Liver (tissue), 9 donors: ENCODE data around the gene JMJD6. TPM values are rescaled to one million over a fixed set of nuclear protein-coding genes. Genes with fewer than 3 reads are reported as not detected.

ENCODE experiments used
- DNase-seq: peaks from one replicate; pipeline ENCODE4 v3.0.0-alpha.2; 2017; ENCODE audit warnings: low spot score
- H3K27ac ChIP-seq, 2 donors: one replicate each; pipeline ENCODE4 v1.7.0; 2013; ENCODE audit warnings: inconsistent platforms in 2 of 2, low read length in 2 of 2, control low read depth in 1 of 2, low read depth in 1 of 2, mild to moderate bottlenecking in 1 of 2
- H3K27me3 ChIP-seq, 4 donors: one replicate each; pipeline versions ENCODE4 v1.6.1 to v1.7.0; 2013; ENCODE audit warnings: low read length in 3 of 4, inconsistent platforms in 1 of 4, mild to moderate bottlenecking in 1 of 4, moderate library complexity in 1 of 4; ENCODE audit not compliant: control insufficient read depth in 4 of 4, insufficient read depth in 4 of 4
- H3K36me3 ChIP-seq, 4 donors: one replicate each; pipeline versions ENCODE4 v1.6.1 to v1.7.0; 2013; ENCODE audit warnings: low read length in 3 of 4, mild to moderate bottlenecking in 3 of 4, low read depth in 1 of 4, moderate library complexity in 1 of 4; ENCODE audit not compliant: control insufficient read depth in 4 of 4, insufficient read depth in 3 of 4
- H3K4me1 ChIP-seq, 4 donors: one replicate each; pipeline versions ENCODE4 v1.6.1 to v1.7.0; 2013; ENCODE audit warnings: low read length in 3 of 4, mild to moderate bottlenecking in 3 of 4, moderate library complexity in 1 of 4; ENCODE audit not compliant: control insufficient read depth in 4 of 4, insufficient read depth in 4 of 4
- H3K4me3 ChIP-seq, 3 donors: one replicate each; pipeline versions ENCODE4 v1.6.1 to v1.7.0; 2013; ENCODE audit warnings: low read length in 3 of 3, control low read depth in 1 of 3, low read depth in 1 of 3, mild to moderate bottlenecking in 1 of 3
- H3K9ac ChIP-seq, 2 donors: one replicate each; pipeline ENCODE4 v1.7.0; 2013; ENCODE audit warnings: low read length in 2 of 2, mild to moderate bottlenecking in 2 of 2, moderate library complexity in 2 of 2, control low read depth in 1 of 2, low read depth in 1 of 2
- H3K9me3 ChIP-seq, 4 donors: one replicate each; pipeline versions ENCODE4 v1.6.1 to v1.7.0; 2013; ENCODE audit warnings: low read length in 3 of 4; ENCODE audit not compliant: control insufficient read depth in 4 of 4
- ATF3 ChIP-seq: IDR thresholded peaks from 2 replicates; pipeline ENCODE4 v1.6.1; 2016; ENCODE audit warnings: antibody characterized with exemption
- EGR1 ChIP-seq, 2 donors: IDR thresholded peaks; 2 replicates each; pipeline ENCODE4 v1.6.1; 2016 to 2018; ENCODE audit warnings: antibody characterized with exemption in 2 of 2, low read depth in 2 of 2
- FOXA1 ChIP-seq: IDR thresholded peaks from 2 replicates; pipeline ENCODE4 v1.6.1; 2016; ENCODE audit warnings: antibody characterized with exemption
- FOXA2 ChIP-seq: IDR thresholded peaks from 2 replicates; pipeline ENCODE4 v1.6.1; 2016; ENCODE audit warnings: antibody characterized with exemption
- GABPA ChIP-seq, 2 donors: IDR thresholded peaks in 1 of 2; conservative IDR thresholded peaks in 1 of 2; 2 replicates each; pipeline ENCODE4 v1.6.1; 2016; ENCODE audit warnings: antibody characterized with exemption in 2 of 2, mild to moderate bottlenecking in 1 of 2, moderate library complexity in 1 of 2
- HNF4A ChIP-seq, 2 donors: conservative IDR thresholded peaks; 2 replicates each; pipeline ENCODE4 v1.6.1; 2016; ENCODE audit warnings: antibody characterized with exemption in 2 of 2, mild to moderate bottlenecking in 2 of 2
- HNF4G ChIP-seq: IDR thresholded peaks from 2 replicates; pipeline ENCODE4 v1.6.1; 2016; ENCODE audit warnings: antibody characterized with exemption
- JUND ChIP-seq, 2 donors: IDR thresholded peaks; 2 replicates each; pipeline ENCODE4 v1.6.1; 2016; ENCODE audit warnings: antibody characterized with exemption in 2 of 2
- NR2F2 ChIP-seq: IDR thresholded peaks from 2 replicates; pipeline ENCODE4 v1.6.1; 2016; ENCODE audit warnings: antibody characterized with exemption
- RAD21 ChIP-seq, 2 donors: IDR thresholded peaks; 2 replicates each; pipeline ENCODE4 v1.6.1; 2016; ENCODE audit warnings: antibody characterized with exemption in 2 of 2, mild to moderate bottlenecking in 2 of 2
- REST ChIP-seq: IDR thresholded peaks from 2 replicates; pipeline ENCODE4 v1.6.1; 2016; ENCODE audit warnings: antibody characterized with exemption, mild to moderate bottlenecking
- RXRA ChIP-seq, 2 donors: IDR thresholded peaks; 2 replicates each; pipeline ENCODE4 v1.6.1; 2017 to 2018; ENCODE audit warnings: antibody characterized with exemption in 2 of 2, mild to moderate bottlenecking in 1 of 2
- SP1 ChIP-seq: IDR thresholded peaks from 2 replicates; pipeline ENCODE4 v1.6.1; 2018; ENCODE audit warnings: antibody characterized with exemption, mild to moderate bottlenecking
- TAF1 ChIP-seq: conservative IDR thresholded peaks from 2 replicates; pipeline ENCODE4 v1.6.1; 2016; ENCODE audit warnings: antibody characterized with exemption, mild to moderate bottlenecking
- YY1 ChIP-seq: IDR thresholded peaks from 2 replicates; pipeline ENCODE4 v1.6.1; 2016; ENCODE audit warnings: antibody characterized with exemption, mild to moderate bottlenecking
- ZBTB33 ChIP-seq: IDR thresholded peaks from 2 replicates; pipeline ENCODE4 v1.6.1; 2016; ENCODE audit warnings: antibody characterized with exemption
- WGBS: extraction: QIAGEN DNeasy Blood & Tissue Kit; methylation state at CpG from one replicate; pipeline ENCODE4 v1.1.7; 2013; 5-methylcytosine and 5-hydroxymethylcytosine counted together
- polyA plus RNA-seq, 2 donors: library from polyadenylated mRNA; stranded (reverse) in 1 of 2; unstranded in 1 of 2; fragments of 200-250 nt in 1 of 2; fragments of >200 nt in 1 of 2; fragmentation: Nextera tagmentation in 1 of 2; extraction: Ambion mirVana in 1 of 2; gene quantifications; one replicate each; pipeline versions ENCODE4 v1.2.1 to v1.2.3, GENCODE V29; 2013 to 2015
- total RNA-seq, 2 donors: library from RNA; depleted of rRNA; stranded (reverse); fragments of >200 nt; gene quantifications; one replicate each; pipeline ENCODE4 v1.2.3, GENCODE V29; 2014
- TF ChIP-seq, protein P1 (sequence below): IDR thresholded peaks from 2 replicates; pipeline ENCODE4 v1.6.1; 2016; ENCODE audit warnings: antibody characterized with exemption
- TF ChIP-seq, protein P2 (sequence below): fragments of 150-350 bp; IDR thresholded peaks from 2 replicates; pipeline ENCODE4 v1.5.1; 2017; ENCODE audit warnings: improper control_type of control experiment, low read depth, low read length; ENCODE audit not compliant: missing input control
- donor health status: healthy.
- donor health status: healthy.
- donor health status: healthy.
- donor health status: healthy.
- donor health status: healthy.

Gene JMJD6
- total and polyA plus RNA-seq, 4 donors: 9.9 to 16.1 (median 11.2) TPM

- peak; percentile 98 for DNase-seq
- Histone ChIP-seq H3K4me3 (peak overlapping the region; percentile 59 to 68 (median 59)), H3K9me3 (no peaks in the 10 kb centered on the region), H3K27me3 (no peaks in the 10 kb centered on the region), H3K9ac (peak overlapping the region in 1 of 2 donors; percentile 96), H3K4me1 (peaks cover 0 to 12% (median 5%) of the 10 kb centered on the region in 4 donors), H3K36me3 (no peaks in the 10 kb centered on the region), H3K27ac (peak overlapping the region; percentile 84 to 86)
- 20% methylated on average over 32 of the region's 32 CpGs for WGBS
- TF ChIP-seq ATF3 (no peak), YY1 (no peak), HNF4A (conservative IDR thresholded peaks at IDR 0.05) (peak in 1 of 2 donors; percentile 5), JUND (IDR thresholded peaks at IDR 0.05) (no peak), TAF1 (no peak), SP1 (peak; percentile 100), NR2F2 (peak; percentile 58), FOXA2 (no peak), HNF4G (no peak), RXRA (IDR thresholded peaks at IDR 0.05) (peak in 1 of 2 donors; percentile 28), GABPA (IDR thresholded peaks at IDR 0.05 in 1 of 2, conservative IDR thresholded peaks at IDR 0.05 in 1 of 2) (peak; percentile 98 to 99), EGR1 (IDR thresholded peaks at IDR 0.05; ENCODE audit: low read depth in 2 of 2) (no peak), ZBTB33 (peak; percentile 67), FOXA1 (no peak), RAD21 (IDR thresholded peaks at IDR 0.05) (no peak), REST (no peak)
- TF ChIP-seq, protein P1, sequence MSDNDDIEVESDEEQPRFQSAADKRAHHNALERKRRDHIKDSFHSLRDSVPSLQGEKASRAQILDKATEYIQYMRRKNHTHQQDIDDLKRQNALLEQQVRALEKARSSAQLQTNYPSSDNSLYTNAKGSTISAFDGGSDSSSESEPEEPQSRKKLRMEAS: peak; percentile 52
- TF ChIP-seq, protein P2, sequence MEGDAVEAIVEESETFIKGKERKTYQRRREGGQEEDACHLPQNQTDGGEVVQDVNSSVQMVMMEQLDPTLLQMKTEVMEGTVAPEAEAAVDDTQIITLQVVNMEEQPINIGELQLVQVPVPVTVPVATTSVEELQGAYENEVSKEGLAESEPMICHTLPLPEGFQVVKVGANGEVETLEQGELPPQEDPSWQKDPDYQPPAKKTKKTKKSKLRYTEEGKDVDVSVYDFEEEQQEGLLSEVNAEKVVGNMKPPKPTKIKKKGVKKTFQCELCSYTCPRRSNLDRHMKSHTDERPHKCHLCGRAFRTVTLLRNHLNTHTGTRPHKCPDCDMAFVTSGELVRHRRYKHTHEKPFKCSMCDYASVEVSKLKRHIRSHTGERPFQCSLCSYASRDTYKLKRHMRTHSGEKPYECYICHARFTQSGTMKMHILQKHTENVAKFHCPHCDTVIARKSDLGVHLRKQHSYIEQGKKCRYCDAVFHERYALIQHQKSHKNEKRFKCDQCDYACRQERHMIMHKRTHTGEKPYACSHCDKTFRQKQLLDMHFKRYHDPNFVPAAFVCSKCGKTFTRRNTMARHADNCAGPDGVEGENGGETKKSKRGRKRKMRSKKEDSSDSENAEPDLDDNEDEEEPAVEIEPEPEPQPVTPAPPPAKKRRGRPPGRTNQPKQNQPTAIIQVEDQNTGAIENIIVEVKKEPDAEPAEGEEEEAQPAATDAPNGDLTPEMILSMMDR: no peak
Observed at GRCh38 chr17:76671123-76671911, 55.1 kb downstream of the JMJD6 start.
